AG04450 (cell line): ENCODE results near the gene KIAA0930. TPM values are rescaled to one million over a fixed set of nuclear protein-coding genes. Genes with fewer than 3 reads are reported as not detected.

Experiments
- CTCF ChIA-PET: fragments of 300-600, 350-600 bp; formaldehyde crosslinking; extraction: SDS; loops from one replicate; lab custom pipeline; 2022; ENCODE audit warnings: antibody characterized with exemption, inconsistent platforms; lab: Charles Lee
- POLR2A ChIA-PET: fragments of 350-600 bp; formaldehyde crosslinking; extraction: SDS; loops from one replicate; lab custom pipeline; 2021; ENCODE audit warnings: antibody characterized with exemption, inconsistent platforms; lab: Yijun Ruan, JAX
- DNase-seq: peaks from one replicate; pipeline ENCODE4 v3.0.0-alpha.2; 2011; ENCODE audit warnings: low read depth, low spot score
- H3K27ac ChIP-seq: one replicate; pipeline ENCODE4 v1.5.1; 2012; ENCODE audit warnings: low read depth, low read length, control low read depth
- H3K27me3 ChIP-seq: one replicate; pipeline ENCODE4 v1.6.0; 2012; ENCODE audit warnings: low read length; ENCODE audit not compliant: control insufficient read depth, insufficient read depth
- H3K4me3 ChIP-seq: 2 replicates; pipeline ENCODE4 v1.5.1; 2011; ENCODE audit warnings: mild to moderate bottlenecking, low read depth, low read length, control low read depth
- H3K9me3 ChIP-seq: 2 replicates; pipeline ENCODE4 v1.5.1; 2012; ENCODE audit warnings: low read length; ENCODE audit not compliant: control insufficient read depth, insufficient read depth
- polyA plus RNA-seq: library from polyadenylated mRNA; depleted of rRNA; stranded (reverse); fragments of >200 nt; gene quantifications from 2 replicates; pipeline ENCODE4 v1.2.3, GENCODE V29; 2011
- TF ChIP-seq, protein P1 (sequence below): IDR thresholded peaks from 2 replicates; pipeline ENCODE4 v1.5.1; 2011; ENCODE audit warnings: low read depth, low read length, control low read depth, inconsistent platforms

KIAA0930 gene
- polyA plus RNA-seq, 1 experiment, result 49.4 TPM

DNA sequence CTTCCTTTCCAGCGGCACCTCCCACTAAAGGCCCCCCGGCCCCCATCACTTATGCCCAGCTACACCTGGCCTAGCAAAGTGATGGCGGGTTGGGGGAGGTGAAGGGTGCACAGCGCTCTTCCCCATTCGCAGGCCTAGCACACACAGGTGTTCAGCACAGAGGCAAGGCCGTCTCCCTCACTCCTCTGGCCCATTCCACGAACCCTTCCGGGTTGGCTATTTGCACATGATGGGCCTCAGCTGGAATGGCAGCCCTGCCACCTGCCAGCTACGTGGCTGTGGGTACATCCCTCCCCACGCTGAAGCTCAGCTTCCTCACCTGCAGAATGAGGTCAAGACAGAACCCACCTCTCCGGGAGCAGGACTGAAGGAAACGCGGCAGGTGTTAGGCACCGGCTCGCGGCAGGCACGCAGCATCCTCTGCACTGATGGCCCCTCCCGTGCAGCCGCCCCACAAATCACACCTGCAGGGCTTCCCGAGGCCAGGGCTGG is 4.8 kb downstream of the KIAA0930 start:
- Histone ChIP-seq H3K27ac (no peak overlapping the region), H3K27me3 (no peaks in the 10 kb centered on the region), H3K4me3 (no peak overlapping the region), H3K9me3 (no peaks in the 10 kb centered on the region; the same call in 1 of the 2 replicates)
- DNase-seq, result no peak
- POLR2A ChIA-PET, result interaction anchor here (0.5 to 1.5 kb wide), 2 partner anchors 10 to 529 kb away, joined by 3 to 4 read pairs; no protein-coding TSS in a partner anchor
- CTCF ChIA-PET, result no interaction called here
- TF ChIP-seq, protein P1, sequence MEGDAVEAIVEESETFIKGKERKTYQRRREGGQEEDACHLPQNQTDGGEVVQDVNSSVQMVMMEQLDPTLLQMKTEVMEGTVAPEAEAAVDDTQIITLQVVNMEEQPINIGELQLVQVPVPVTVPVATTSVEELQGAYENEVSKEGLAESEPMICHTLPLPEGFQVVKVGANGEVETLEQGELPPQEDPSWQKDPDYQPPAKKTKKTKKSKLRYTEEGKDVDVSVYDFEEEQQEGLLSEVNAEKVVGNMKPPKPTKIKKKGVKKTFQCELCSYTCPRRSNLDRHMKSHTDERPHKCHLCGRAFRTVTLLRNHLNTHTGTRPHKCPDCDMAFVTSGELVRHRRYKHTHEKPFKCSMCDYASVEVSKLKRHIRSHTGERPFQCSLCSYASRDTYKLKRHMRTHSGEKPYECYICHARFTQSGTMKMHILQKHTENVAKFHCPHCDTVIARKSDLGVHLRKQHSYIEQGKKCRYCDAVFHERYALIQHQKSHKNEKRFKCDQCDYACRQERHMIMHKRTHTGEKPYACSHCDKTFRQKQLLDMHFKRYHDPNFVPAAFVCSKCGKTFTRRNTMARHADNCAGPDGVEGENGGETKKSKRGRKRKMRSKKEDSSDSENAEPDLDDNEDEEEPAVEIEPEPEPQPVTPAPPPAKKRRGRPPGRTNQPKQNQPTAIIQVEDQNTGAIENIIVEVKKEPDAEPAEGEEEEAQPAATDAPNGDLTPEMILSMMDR, result no peak

DNA sequence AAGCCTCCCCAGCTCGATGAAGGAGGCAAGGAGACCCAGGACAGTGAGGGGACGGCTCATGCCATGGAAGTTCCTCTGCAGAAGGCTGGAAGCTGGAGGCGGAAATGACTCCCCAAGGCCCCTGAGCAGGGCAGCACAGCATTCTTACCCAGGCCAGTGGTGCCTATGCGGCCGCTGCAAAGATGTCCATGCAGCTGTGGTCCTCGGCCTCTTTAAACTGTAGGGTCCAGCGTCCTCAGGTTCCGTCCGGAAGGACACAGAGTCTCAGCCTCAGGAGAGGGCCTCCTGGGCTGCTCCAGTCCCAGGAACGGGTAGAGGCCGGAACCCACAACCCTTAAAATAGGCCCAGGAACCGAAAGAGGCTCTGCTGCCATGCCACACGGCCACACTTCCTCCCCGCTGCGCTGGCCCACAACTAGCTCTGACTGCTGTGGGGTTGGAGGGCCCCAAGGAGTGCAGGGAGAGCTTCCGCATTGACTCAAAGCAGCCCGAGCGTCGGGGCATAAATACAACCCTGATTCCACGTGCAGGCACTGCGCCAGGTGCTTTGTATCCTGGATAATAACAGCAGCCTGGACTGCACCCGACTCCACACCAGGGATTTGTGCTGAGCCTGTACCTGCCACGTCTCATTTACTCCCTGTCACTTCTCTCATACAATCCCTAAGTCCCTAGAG is 5.5 kb downstream of the KIAA0930 start:
- no peak for DNase-seq
- CTCF ChIA-PET, result no interaction called here
- TF ChIP-seq, protein P1, result no peak
- Histone ChIP-seq H3K4me3 (no peak overlapping the region), H3K27me3 (no peaks in the 10 kb centered on the region), H3K27ac (no peak overlapping the region), H3K9me3 (no peaks in the 10 kb centered on the region; the same call in 1 of the 2 replicates)
- POLR2A ChIA-PET, result interaction anchor here (0.5 kb wide), 1 partner anchor 13 kb away, joined by 3 read pairs; no protein-coding TSS in a partner anchor

DNA sequence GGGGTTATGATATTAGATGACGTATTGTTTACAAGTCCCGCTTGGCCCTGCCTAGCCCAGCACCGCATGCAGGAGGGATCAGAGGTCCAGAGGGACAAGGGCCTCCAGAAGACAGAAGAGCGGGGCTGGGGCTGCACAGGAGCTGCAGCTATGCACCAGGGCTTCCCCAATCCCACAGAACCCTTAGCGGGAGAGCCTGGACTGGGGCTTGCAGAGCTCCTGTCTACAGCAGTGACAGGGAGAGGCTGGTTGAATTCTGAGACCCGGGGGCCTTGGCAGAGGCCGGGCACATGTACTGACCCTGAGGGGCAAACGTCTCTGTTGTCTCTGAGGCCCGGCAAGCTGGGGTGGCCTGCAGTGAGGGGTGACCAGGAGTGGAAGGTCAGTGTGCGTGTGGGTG is 6.9 kb downstream of the KIAA0930 start:
- Histone ChIP-seq H3K27me3 (no peaks in the 10 kb centered on the region), H3K9me3 (no peaks in the 10 kb centered on the region), H3K27ac (no peak overlapping the region), H3K4me3 (no peak overlapping the region)
- no peak for DNase-seq
- CTCF ChIA-PET, result interaction anchor here (0.6 kb wide), 2 partner anchors 13 to 343 kb away, joined by 3 to 14 read pairs; no protein-coding TSS in a partner anchor
- POLR2A ChIA-PET, result interaction anchor here (1.2 kb wide), 1 partner anchor 17 kb away, joined by 3 read pairs; no protein-coding TSS in a partner anchor
- TF ChIP-seq, protein P1, result no peak

DNA sequence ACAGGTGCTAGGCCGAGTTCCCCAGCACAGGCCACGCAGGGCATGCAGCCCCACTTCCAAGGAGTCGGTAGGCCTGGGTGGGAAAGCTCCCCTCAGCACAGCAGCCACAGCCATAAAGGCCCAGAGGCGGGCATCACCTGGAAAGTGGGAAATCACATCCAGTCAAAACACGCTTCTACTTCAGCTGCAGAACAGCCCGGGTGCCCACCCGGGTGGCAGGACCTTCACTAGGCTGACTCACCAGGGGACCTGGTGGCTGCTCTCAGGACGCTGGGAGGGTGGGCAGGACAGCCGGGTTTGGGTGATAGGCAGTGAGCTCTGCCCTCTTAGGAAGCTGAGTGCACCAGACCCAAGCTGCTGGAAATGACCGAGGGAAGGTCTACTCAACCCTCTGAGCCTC is 7.3 kb downstream of the KIAA0930 start:
- POLR2A ChIA-PET, result interaction anchor here (1.2 kb wide), 1 partner anchor 17 kb away, joined by 3 read pairs; no protein-coding TSS in a partner anchor

More for the DNA sequence above, 7.3 kb downstream of the KIAA0930 start:
- no peak overlapping the region for H3K27ac ChIP-seq
- DNase-seq, result no peak
- H3K4me3 ChIP-seq, result no peak overlapping the region
- CTCF ChIA-PET, result interaction anchor here (0.6 kb wide), 1 partner anchor 344 kb away, joined by 14 read pairs; no protein-coding TSS in a partner anchor
- H3K9me3 ChIP-seq, result no peaks in the 10 kb centered on the region
- no peaks in the 10 kb centered on the region for H3K27me3 ChIP-seq
- TF ChIP-seq, protein P1, result no peak
